Measurements from ENCODE around the gene CHRNG. TPM values are rescaled to one million over a fixed set of nuclear protein-coding genes. Genes with fewer than 3 reads are reported as not detected.

CHRNG gene
- total RNA-seq, 1 experiment from 2014 or later: not detected

DNA sequence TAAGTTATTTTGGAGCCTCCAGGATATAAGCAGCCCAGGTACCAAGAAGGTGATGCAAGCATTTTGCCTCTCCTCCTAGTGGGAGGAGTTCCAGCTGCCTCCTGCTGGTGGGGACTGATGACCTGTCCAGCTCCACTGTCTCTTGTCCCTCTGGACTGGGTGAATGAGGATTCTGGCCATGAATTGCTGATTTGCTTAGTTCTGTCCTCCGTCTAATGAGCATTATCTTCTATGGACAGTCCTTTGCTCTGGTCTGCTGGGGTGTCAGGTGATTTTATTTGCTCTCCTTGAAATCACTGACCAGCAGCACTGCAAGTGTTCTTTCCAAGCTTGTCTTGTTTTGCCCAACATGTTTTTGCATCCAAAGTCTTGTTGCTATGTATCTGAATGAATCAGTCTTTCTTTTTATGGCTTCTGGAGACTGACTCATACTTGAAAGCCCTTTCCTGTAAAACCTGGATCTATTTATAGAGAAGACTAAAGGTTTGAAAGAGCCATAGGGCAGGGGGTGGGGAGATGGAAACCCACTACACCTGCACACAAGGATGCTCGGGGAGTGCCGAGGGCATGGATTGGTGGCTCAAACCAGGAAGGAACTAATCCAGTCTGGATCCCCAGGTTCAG is 53.4 kb downstream of the CHRNG start:
- no TSS peak for BruUV-seq (replicated peaks)
- no peaks in the 10 kb centered on the region for H3K9me3 Mint-ChIP-seq (ENCODE audit: unreplicated experiment)

DNA sequence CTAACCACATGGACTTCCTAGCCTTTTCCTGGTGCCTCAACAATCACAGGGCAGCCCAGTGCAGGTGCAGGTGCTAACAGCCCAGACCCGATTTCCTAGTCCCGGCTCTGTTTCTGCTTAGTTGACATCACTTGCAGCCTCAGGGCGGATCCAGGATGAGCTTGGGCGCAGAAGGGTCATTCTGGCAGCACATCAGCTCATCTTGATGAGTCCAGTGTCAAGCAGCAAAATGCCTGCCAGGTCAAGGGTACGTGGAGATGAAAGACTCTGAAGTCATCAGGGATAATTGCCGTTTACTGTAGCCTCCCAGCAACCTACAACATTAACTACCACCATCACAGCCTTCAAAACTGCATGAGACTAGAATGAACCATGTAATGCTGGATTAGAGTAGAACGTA is 54.5 kb downstream of the CHRNG start:
- CTCF ChIA-PET: no interaction called here
- no peak for DNase-seq
- Mint-ChIP-seq H3K4me1 (ENCODE audit: low read depth, unreplicated experiment) (no peaks in the 10 kb centered on the region), H3K4me3 (ENCODE audit: unreplicated experiment) (no peak overlapping the region), H3K36me3 (ENCODE audit: insufficient read depth, unreplicated experiment) (no peaks in the 10 kb centered on the region), H3K27me3 (ENCODE audit: insufficient read depth, unreplicated experiment) (no peaks in the 10 kb centered on the region), H3K27ac (ENCODE audit: unreplicated experiment) (no peak overlapping the region), H3K9me3 (ENCODE audit: unreplicated experiment) (no peaks in the 10 kb centered on the region)
- H3K4me3 ChIP-seq (ENCODE audit: low read depth, low read length): no peak overlapping the region
- TF ChIP-seq, protein P1, sequence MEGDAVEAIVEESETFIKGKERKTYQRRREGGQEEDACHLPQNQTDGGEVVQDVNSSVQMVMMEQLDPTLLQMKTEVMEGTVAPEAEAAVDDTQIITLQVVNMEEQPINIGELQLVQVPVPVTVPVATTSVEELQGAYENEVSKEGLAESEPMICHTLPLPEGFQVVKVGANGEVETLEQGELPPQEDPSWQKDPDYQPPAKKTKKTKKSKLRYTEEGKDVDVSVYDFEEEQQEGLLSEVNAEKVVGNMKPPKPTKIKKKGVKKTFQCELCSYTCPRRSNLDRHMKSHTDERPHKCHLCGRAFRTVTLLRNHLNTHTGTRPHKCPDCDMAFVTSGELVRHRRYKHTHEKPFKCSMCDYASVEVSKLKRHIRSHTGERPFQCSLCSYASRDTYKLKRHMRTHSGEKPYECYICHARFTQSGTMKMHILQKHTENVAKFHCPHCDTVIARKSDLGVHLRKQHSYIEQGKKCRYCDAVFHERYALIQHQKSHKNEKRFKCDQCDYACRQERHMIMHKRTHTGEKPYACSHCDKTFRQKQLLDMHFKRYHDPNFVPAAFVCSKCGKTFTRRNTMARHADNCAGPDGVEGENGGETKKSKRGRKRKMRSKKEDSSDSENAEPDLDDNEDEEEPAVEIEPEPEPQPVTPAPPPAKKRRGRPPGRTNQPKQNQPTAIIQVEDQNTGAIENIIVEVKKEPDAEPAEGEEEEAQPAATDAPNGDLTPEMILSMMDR (IDR thresholded peaks at IDR 0.05; ENCODE audit: insufficient read depth in 1 of 2, low read depth in 1 of 2, low read length in 1 of 2, severe bottlenecking in 1 of 2, unreplicated experiment in 1 of 2): no peak
- POLR2A ChIA-PET: no interaction called here
- no peaks in the 10 kb centered on the region for H3K9me3 ChIP-seq
- H3K36me3 ChIP-seq (ENCODE audit: control insufficient read depth, insufficient read depth, low read length): no peaks in the 10 kb centered on the region
- intact Hi-C loops (cut with micrococcal nuclease; ENCODE audit: unreplicated experiment): no loop called here
- H3K4me1 ChIP-seq: no peaks in the 10 kb centered on the region
- no peaks in the 10 kb centered on the region for H3K27me3 ChIP-seq (replicated peaks; ENCODE audit: control insufficient read depth, insufficient read depth, low read length)
- no TSS peak for BruUV-seq (replicated peaks)

More for the DNA sequence above, 53.4 kb downstream of the CHRNG start:
- Histone ChIP-seq H3K4me1 (no peaks in the 10 kb centered on the region), H3K4me3 (ENCODE audit: low read depth, low read length) (no peak overlapping the region), H3K9me3 (no peaks in the 10 kb centered on the region), H3K27me3 (replicated peaks; ENCODE audit: control insufficient read depth, insufficient read depth, low read length) (no peaks in the 10 kb centered on the region), H3K36me3 (ENCODE audit: control insufficient read depth, insufficient read depth, low read length) (no peaks in the 10 kb centered on the region)
- Mint-ChIP-seq H3K27me3 (ENCODE audit: insufficient read depth, unreplicated experiment) (no peaks in the 10 kb centered on the region), H3K4me3 (ENCODE audit: unreplicated experiment) (no peak overlapping the region), H3K4me1 (ENCODE audit: low read depth, unreplicated experiment) (no peaks in the 10 kb centered on the region), H3K27ac (ENCODE audit: unreplicated experiment) (peak overlapping the region; percentile 55), H3K36me3 (ENCODE audit: insufficient read depth, unreplicated experiment) (no peaks in the 10 kb centered on the region)
- ChIA-PET POLR2A (no interaction called here), CTCF (no interaction called here)
- intact Hi-C loops (cut with micrococcal nuclease; ENCODE audit: unreplicated experiment): no loop called here
- TF ChIP-seq, protein P1 (IDR thresholded peaks at IDR 0.05; ENCODE audit: insufficient read depth in 1 of 2, low read depth in 1 of 2, low read length in 1 of 2, severe bottlenecking in 1 of 2, unreplicated experiment in 1 of 2): no peak
- DNase-seq: peak in 1 of 2 experiments; percentile 17

Other genes starting within 250 kb of the CHRNG start
- gene ALPP, start 160.9 kb upstream of the CHRNG start, total RNA-seq (2022): 4.9 and 5.8 TPM in 2 replicates
- 1.9 and 2.5 TPM in 2 replicates for gene ALPG, start 132.8 kb upstream of the CHRNG start, total RNA-seq (2022)
- gene ALPI, start 83.5 kb upstream of the CHRNG start, total RNA-seq (2022): 4.4 and 5.3 TPM in 2 replicates
- 6.4 and 8.9 TPM in 2 replicates for gene ECEL1, start 51.9 kb upstream of the CHRNG start, total RNA-seq (2022)
- not detected in 2 replicates for gene PRSS56, start 19.3 kb upstream of the CHRNG start, total RNA-seq (2022)
- gene CHRND, start 13.5 kb upstream of the CHRNG start, total RNA-seq (2022): not detected in 2 replicates
- 4.4 TPM in 2 replicates for gene TIGD1, start 10.9 kb downstream of the CHRNG start, total RNA-seq (2022)
- 50.8 and 57.2 TPM in 2 replicates for gene EIF4E2, start 11.0 kb downstream of the CHRNG start, total RNA-seq (2022)
- gene EFHD1, start 93.9 kb downstream of the CHRNG start, total RNA-seq (2022): 4.1 and 4.2 TPM in 2 replicates
- 39.0 and 40.4 TPM in 2 replicates for gene GIGYF2, start 157.6 kb downstream of the CHRNG start, total RNA-seq (2022)
- gene KCNJ13, start 236.9 kb downstream of the CHRNG start, total RNA-seq (2022): 0.23 and 0.59 TPM in 2 replicates